ENCODE data around the gene TBCCD1.
A peak's percentile ranks its signal among the peaks of the same experiment; 100 is the strongest.

DNA sequence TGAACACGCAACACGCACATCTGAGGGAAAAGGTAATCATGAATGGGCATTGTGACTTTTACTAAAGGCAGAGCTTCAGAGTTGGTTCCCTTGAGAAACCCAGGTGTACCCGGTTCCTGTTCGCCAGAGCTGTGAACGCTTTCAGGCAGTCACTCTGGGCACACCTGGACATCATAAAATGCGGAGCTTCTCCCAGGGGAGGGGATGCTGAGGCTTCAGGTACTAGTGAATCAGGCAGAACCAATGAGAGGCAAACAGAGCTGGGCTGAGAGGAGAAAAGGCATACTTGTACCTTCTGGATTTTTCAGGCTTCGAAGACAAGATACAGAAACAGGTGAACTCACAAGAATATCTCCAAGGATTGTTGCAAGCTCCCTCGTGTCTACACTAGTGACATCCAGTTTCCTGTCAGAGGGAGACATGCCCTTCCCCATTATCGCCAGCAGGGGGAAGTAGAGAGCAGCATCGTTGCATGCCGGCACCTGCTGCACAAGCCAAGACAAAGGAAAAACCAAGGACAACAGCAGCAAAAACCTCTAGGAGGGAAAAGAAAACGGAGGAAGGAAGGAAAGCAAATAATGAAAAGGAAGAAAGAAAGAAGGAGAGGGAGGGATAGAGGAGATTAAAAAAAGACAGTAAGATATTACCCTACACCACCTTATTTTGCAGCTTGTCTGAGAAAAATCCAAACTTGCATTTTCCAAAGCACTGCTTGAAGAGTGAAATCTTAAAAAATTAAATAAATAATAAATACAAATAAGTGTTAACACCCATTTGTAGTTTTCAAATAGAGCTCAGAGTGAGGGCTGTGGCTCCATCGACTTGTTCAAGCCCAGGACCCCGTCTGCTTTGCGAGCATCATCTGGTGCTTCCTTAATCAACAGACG, 47.7 kb upstream of the TBCCD1 start:
- no peak for TF ChIP-seq EZH2phosphoT487 (IDR thresholded peaks at IDR 0.05; ENCODE audit: unreplicated experiment)
- TF ChIP-seq, protein P1, sequence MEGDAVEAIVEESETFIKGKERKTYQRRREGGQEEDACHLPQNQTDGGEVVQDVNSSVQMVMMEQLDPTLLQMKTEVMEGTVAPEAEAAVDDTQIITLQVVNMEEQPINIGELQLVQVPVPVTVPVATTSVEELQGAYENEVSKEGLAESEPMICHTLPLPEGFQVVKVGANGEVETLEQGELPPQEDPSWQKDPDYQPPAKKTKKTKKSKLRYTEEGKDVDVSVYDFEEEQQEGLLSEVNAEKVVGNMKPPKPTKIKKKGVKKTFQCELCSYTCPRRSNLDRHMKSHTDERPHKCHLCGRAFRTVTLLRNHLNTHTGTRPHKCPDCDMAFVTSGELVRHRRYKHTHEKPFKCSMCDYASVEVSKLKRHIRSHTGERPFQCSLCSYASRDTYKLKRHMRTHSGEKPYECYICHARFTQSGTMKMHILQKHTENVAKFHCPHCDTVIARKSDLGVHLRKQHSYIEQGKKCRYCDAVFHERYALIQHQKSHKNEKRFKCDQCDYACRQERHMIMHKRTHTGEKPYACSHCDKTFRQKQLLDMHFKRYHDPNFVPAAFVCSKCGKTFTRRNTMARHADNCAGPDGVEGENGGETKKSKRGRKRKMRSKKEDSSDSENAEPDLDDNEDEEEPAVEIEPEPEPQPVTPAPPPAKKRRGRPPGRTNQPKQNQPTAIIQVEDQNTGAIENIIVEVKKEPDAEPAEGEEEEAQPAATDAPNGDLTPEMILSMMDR (conservative IDR thresholded peaks at IDR 0.05; ENCODE audit: low read depth in 2 of 2), result peak; percentile 98 to 99

All from GM23338 (cell line).